DMS53 treated with DMSO at 0.1 percent for 48 hours (cell line): ENCODE results near the gene PCDHGC3.

Experiments
- DNase-seq: peaks from one replicate; lab custom pipeline; 2025; ENCODE audit not compliant: unreplicated experiment; lab: John Stamatoyannopoulos, UW

Gene PCDHGC3

DNA sequence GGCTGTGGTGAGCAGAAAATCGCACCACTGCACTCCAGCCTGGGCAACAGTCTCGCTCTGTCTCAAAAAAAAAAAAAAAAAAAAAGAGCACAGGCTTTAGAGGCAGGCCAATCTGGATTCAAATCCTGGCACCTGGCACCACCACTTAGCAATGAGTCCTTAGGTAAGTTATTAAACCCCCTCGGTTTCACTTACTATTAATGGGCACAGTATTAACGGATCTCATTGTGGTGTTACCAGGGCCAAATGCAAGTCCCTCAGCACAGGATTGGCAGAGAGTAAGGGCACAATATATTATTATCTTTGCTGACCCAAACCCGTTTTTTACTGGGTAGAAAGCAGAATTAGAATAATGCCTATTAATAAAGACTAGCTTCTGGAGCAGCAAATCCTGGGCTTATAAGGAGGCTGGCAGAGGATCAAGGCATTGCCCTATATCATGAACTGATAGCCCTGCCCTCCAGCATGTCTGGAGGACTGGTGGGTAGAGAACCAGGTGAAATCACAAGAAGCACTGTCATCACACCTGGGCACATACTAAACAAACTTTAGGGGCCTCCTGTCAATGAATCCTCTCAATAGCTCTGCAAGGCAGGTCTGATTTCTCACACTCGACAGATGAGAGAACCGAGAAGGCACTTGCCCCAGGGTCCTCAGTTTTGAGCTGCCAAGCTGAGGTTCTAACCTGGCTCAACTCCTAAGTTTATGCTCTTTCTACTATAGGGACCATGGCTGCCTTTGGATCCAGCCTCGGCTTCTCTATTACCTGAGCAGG is 30.8 kb downstream of the PCDHGC3 start:
- no peak for DNase-seq

GRCh38 chr5:141507387-141508091 is 31.8 kb downstream of the PCDHGC3 start:
- no peak for DNase-seq

DNA sequence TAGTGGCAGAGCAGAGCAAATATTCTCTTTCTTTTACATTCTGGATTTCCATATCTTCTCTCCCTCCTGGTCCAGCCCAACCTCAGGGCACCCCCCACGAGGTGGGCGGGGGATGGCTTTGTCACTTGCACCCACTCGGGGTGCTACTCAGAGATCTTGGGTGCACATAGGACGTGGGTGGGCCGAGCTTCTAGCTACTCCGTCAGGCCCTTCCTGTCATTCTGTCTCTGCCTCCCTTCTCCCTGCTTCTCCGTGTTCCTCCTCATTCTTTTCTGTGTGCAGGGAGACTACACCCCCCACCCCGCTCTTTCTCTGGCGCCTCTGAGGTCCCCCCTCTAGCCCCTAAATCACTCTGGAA is 32.7 kb downstream of the PCDHGC3 start:
- DNase-seq = no peak

DNA sequence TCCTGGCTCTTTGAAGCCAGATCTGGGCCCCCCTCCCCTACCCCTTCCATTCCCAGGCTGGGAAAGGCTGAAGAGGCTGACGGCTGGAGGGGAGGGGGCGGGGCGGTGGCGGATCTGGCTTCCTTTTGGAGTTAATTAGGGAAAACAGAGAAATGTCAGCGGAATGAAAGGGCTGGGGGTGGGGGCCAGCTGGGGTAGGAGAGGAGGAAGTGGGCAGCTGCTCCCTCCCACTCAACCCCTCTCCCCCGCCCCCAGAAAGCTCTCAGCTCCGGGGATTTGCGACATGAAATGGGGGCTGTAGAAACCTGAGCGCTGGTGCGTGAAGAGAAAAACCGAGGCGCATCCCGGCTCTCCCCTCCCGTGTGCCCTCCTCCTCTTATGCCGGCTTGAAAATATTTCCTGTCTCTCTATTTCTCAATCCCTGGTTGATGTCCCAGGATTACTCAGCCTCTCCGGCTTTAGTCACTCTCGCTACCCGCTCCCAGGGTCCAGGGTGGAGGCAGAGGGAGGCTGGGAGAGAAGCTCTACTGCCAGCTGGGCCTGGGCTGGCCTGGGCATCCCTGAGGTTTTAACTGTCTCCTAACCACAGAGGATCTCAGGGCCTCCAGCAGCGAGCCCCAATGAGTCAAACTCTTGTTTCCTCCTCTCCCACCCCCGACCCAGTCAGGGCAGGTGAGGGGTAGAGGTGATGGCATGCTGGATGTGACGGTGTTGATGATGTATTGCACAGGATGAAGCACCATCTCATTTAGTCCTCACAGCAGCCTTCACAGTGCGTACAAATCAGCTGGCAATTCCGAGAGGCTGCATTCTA is 33.2 kb downstream of the PCDHGC3 start:
- no peak for DNase-seq

DNA sequence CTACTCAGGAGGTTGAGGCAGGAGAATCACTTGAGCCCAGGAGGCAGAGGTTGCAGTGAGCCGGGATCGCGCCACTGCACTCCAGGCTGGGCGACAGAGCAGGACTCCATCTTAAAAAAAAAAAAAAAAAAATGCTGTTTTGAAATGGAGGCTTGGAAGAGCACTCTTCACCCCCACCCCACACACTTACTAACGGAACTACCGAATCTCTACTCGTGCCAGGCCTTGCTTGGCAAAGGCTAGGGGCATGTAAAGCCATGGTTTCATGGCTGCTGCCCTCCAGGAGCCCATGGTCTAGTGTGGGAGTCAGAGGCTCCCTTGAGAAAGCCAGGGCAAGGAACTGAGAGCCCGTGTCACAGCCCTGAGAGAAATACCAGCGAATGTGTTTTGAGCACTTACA is 34.4 kb downstream of the PCDHGC3 start:
- no peak for DNase-seq

DNA sequence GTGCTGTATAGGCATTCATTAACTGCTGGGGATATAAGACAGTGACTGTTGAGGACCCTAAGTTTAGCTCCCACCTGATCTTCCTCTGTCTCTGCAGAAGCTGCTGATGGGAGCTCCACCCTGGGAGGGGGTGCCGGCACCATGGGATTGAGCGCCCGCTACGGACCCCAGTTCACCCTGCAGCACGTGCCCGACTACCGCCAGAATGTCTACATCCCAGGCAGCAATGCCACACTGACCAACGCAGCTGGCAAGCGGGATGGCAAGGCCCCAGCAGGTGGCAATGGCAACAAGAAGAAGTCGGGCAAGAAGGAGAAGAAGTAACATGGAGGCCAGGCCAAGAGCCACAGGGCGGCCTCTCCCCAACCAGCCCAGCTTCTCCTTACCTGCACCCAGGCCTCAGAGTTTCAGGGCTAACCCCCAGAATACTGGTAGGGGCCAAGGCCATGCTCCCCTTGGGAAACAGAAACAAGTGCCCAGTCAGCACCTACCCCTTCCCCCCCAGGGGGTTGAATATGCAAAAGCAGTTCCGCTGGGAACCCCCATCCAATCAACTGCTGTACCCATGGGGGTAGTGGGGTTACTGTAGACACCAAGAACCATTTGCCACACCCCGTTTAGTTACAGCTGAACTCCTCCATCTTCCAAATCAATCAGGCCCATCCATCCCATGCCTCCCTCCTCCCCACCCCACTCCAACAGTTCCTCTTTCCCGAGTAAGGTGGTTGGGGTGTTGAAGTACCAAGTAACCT is 35.3 kb downstream of the PCDHGC3 start:
- no peak for DNase-seq

DNA sequence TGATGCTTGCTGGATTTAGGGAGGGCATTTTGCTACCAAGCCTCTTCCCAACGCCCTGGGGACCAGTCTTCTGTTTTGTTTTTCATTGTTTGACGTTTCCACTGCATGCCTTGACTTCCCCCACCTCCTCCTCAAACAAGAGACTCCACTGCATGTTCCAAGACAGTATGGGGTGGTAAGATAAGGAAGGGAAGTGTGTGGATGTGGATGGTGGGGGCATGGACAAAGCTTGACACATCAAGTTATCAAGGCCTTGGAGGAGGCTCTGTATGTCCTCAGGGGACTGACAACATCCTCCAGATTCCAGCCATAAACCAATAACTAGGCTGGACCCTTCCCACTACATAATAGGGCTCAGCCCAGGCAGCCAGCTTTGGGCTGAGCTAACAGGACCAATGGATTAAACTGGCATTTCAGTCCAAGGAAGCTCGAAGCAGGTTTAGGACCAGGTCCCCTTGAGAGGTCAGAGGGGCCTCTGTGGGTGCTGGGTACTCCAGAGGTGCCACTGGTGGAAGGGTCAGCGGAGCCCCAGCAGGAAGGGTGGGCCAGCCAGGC is 36.1 kb downstream of the PCDHGC3 start:
- DNase-seq = no peak

DNA sequence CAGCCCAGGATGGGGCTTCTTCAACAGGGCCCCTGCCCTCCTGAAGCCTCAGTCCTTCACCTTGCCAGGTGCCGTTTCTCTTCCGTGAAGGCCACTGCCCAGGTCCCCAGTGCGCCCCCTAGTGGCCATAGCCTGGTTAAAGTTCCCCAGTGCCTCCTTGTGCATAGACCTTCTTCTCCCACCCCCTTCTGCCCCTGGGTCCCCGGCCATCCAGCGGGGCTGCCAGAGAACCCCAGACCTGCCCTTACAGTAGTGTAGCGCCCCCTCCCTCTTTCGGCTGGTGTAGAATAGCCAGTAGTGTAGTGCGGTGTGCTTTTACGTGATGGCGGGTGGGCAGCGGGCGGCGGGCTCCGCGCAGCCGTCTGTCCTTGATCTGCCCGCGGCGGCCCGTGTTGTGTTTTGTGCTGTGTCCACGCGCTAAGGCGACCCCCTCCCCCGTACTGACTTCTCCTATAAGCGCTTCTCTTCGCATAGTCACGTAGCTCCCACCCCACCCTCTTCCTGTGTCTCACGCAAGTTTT is 36.7 kb downstream of the PCDHGC3 start:
- DNase-seq = peak; percentile 52

DNA sequence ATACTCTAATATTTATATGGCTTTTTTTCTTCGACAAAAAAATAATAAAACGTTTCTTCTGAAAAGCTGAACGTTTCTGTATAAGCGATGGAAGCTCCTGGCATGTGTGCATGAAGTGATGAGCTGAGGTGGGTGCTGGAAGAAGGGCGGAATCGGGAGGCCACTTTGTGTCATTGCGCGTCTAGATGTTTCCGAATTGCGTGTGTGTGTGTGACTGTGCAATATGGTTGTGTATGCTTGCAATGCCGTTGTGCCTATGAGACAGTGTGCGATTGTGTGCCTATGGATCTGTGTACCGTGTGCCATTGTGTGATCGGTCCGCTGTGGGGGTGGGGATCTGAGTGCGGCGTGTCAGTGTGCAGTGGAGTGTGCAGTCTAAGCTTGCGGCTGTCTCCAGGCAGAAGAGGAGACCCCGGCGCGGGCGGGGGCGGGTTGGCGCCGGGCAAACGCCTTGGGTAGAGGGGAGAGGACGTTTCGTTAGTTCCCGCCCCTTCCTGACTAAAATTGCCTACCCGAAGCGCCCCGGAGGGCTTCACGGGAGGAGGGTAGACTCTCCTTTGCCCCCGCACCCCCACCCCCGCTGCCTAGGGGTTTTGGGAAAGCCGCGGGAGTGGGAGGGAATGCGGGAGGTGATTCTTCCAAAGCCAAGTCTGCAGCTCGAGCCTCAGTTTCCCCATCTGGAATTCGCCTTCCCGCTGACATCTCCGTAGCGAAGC is 37.3 kb downstream of the PCDHGC3 start:
- no peak for DNase-seq

- no peak for DNase-seq
Observed at GRCh38 chr5:141513627-141514329, 38.0 kb downstream of the PCDHGC3 start.

DNA sequence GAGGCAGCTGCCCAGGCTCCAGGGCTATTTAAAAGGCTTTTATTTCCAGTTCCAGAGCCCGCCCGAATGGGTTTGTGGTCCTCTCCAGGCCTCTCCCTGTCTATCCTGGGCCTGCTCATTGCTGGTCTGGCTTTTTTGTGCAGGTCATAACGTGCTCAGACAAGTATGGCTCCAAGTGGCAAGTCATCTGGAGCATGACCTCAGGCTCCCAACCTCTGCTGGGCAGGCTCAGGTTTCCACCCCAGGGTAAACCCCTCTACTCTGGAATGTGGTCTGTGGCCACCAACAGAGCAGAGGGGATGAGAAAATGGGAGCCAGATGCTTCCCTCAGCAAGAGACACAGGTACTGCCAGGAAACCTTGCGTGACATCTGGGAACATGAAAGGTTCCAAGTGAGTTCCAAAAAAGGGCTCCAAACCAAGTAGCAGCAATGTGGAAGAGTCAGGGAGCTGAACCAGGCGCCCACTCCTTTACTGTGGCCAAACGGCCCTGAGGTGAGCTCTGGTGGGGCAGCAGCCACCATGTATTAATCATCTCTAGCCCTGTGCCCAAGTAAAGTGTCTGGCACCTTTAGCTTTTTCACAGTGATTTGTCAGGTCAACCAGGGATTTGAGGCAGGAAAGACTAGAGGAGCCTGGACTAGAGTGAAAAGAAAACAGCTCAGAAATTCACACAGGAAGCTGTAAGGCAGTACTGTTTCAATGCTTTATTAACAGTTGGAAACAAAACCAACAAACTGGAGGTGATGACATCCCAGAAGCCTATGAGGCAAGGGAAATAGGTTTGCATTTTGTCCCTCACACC is 38.8 kb downstream of the PCDHGC3 start:
- no peak for DNase-seq

GRCh38 chr5:141515141-141515540 is 39.4 kb downstream of the PCDHGC3 start:
- no peak for DNase-seq

DNA sequence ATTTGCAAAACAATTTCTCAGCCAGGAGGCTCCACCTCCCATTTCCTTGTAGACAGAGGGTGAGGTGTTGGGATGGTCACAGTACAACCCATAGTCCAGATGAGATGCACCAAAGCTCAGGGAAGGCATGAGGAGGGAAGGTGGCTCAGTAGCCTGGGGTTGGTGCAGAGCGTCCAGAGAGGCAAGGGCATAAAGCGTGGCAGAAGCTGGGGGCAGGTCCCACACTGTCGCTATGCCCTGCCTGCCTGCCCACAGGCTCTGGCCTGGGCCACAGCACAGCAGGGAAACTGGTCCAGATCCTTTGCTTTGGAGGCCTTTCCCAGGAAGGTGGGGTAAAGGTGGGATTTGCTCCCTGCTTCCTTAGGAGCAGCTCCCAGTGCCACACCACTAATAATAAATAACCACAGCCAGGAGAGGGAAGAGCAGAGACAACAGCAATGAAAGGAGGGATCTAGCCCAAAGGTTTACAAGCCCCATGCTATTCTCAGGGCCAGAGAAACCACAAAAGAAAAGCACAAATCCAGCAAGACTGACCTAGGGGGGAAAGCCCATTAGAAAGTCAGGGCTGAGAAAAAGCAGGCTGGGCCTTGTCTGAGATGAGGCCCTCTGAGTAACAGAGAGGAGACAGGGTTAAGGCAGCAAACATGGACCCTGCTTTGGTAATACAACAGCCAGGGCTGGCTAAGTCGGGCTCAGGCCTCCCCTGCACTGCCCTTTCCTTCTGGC is 40.3 kb downstream of the PCDHGC3 start:
- no peak for DNase-seq

- DNase-seq = no peak
Observed at GRCh38 chr5:141516672-141517025, 40.9 kb downstream of the PCDHGC3 start.

- no peak for DNase-seq
Observed at GRCh38 chr5:141517312-141517711, 41.5 kb downstream of the PCDHGC3 start.

DNA sequence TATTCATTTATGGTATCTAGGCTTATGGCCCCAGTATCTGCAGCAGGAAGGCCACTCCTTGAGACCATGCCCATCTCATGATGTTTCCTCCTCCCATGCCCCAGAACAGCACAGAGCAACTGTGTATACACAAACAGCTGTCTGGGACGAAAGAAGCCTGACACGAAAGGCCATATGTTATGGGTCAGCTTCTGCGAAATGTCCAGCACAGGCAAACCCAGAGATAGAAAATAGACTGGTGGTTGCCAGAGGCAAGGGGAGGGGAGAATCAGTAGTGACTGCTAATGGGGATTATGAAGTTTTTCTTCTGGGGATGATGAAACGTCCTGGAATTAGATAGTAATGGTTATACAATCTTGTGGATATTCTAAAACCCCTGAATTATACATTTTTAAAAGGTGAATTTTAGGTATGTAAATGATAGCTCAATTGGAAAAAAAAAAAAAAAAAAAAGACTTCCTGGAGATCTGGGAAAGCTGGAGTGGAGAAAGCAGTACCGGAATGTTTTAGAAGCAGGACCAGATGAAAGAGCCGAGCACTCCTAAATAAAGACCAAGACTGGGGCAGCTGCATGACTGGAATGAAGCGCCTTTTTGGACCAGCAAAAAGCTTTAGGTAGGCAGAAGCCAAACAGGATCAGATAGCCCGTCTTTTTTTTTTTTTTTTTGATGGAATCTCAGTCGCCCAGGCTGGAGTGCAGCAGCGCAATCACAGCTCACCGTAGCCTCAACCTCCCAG is 42.3 kb downstream of the PCDHGC3 start:
- no peak for DNase-seq

DNA sequence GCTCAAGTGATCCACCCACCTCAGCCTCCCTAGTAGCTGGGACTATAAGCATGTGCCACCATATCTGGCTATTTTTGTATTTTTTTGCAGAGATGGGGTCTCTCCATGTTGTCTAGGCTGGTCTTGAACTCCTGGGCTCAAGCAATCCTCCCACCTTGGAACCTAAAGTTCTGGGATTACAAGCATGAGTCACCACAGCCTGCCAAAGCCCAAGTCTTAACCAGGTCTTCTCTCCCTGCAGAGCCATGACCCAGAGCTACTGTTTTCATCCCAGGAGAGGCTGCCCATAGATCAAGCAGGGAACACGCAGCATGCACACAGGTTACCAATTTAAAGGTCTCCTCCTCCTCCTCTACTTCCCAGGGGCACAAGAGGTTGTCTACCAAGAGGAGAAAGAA is 42.9 kb downstream of the PCDHGC3 start:
- no peak for DNase-seq
